ENCODE results near the gene SOST. TPM values are rescaled to one million over a fixed set of nuclear protein-coding genes. Genes with fewer than 3 reads are reported as not detected.

The SOST gene
- polyA plus RNA-seq, 3 donors, result 51.9 to 58.0 (median 57.2) TPM

DNA sequence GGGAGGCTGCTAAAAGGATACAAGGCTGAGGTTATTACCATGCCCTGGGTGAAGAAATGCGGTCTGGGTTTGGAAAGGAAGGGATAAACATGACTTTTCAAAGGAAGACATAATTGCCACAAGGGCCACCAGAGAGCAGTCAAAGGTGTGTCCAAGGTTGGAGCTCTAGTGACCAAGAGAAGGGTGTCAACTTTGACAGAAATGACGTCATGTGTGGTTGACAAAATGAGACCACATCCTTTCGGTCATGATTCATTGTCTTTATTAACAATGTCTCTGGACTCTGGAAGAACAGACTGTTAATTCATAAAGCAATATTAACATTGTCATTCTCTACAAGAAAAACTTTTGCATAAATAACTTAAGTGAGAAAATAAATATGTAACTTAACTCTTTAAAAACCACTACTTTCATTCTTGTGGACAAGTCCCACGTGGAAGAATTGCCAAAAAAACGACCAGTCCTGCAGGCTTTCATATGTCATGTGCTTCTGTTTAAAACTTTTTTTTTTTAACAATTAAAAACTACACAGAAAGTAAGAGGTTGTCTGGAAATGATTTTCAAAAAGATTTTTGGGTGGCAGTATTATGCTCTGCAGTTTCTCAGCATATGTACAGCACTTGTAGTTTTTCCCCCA is 5.0 kb downstream of the SOST start:
- DNase-seq (ENCODE audit: low read depth in 3 of 3, low spot score in 2 of 3), result no peak

DNA sequence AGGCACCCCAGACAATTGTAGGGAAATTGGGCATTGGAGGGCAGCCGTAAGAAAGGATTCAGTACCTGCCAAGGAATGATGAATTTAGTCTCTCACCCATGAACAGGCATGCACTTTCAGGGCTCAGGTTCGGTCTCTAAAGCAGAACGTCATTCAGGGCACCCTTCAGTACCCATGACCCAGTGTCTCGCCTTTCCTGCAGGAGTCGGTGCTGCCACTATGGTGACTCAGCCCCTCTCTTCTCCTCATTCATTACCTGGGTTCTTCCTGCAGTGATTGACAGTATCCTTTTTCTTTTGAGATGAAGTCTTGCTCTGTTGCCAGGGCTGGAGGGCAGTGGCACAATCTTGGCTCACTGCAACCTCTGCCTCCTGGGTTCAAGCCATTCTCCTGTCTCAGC is 8.4 kb downstream of the SOST start:
- DNase-seq (ENCODE audit: low read depth in 3 of 3, low spot score in 2 of 3), result no peak

DNA sequence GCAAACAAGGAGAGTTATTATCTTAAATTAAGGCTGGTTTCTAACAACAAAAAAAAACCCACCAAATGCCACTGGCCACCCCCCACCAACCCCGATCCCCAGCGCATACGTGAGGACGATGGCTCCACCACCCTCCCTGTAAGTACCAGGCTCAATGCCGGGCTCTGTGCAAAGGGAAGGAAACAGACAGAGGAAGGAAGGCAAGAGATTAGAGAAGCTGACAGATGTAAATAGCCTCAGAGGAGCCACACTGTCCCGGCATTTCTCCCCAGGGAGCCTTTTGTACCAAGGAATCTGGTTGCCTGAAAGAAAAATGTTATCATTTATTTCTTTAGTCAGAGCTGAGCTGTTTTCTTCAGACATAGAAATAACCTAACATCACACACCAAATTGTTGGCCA is 13.1 kb downstream of the SOST start:
- no peak for DNase-seq (ENCODE audit: low read depth in 3 of 3, low spot score in 2 of 3)

DNA sequence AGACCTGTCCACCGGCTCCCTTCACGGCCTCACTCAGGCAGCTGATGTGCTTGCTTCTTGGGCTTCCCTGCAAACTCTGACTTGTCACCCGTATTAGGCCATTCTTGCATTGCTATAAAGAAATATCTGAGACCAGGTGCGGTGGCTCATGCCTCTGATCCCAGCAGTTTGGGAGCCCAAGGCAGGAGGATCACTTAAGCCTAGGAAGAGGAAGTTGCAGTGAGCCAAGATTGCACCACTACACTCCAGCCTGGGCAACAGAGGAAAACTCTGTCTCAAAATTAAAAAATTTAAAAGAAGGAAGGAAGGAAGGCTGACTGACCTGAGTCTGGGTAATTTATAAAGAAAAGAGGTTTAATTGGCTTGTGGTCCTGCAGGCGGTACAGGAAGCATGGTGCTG is 17.0 kb downstream of the SOST start:
- DNase-seq (ENCODE audit: low read depth in 3 of 3, low spot score in 2 of 3), result no peak

DNA sequence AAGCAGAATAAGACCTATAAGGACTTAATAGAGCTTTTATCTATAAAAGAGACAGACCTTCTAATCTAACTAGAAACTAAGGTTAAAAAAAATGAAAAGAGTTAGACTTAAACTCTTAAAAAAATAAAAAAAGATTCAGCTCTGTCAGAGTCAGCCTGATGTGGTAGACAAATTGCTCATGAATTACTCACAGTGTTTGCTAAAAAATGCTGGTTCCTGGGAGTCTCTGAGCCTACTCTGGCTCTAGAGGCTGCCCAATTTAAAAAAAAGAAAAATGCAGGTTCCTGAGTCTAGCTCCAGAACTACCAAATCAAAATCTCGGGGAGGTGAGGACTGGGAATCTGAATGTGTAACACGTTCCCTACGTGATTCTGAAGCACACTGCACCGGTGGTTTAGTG is 18.1 kb downstream of the SOST start:
- DNase-seq (ENCODE audit: low read depth in 3 of 3, low spot score in 2 of 3), result no peak

DNA sequence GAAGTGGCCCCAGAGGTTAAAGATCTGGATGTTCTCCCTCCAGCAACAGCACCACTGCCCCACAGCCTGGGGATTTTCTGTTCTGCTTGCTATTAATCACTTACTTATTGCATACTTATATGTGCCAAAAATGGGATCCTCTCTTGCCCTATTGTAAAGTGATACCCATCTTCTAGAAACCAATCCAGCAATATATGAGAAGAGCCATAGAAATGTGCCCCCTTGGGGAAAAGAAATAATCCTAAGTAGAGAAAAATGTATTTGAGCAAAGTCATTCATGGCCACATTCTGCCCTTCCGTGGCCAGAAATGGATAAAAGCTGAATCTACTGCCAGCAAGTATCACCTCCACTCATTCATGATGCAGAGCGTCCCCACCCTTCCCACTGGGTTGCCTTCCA is 20.9 kb downstream of the SOST start:
- no peak for DNase-seq (ENCODE audit: low read depth in 3 of 3, low spot score in 2 of 3)

DNA sequence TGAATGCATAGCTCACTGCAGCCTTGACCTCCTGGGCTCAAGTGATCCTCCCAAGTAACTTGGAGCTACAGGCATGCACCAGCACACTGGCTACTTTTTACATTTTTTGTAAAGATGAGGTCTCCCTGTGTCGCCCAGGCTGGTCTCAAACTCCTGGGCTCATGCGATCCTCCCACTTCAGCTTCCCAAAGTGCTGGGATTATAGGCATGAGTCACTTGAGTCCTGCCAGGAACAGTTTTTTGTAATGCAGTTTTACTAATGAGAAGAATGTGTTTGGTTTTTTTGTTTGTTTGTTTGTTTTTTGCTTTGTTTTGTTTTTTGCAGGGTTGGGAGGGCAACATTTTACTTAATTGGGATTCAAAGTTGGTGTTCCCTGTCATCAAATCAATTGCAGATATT is 22.2 kb downstream of the SOST start:
- DNase-seq (ENCODE audit: low read depth in 3 of 3, low spot score in 2 of 3), result no peak

DNA sequence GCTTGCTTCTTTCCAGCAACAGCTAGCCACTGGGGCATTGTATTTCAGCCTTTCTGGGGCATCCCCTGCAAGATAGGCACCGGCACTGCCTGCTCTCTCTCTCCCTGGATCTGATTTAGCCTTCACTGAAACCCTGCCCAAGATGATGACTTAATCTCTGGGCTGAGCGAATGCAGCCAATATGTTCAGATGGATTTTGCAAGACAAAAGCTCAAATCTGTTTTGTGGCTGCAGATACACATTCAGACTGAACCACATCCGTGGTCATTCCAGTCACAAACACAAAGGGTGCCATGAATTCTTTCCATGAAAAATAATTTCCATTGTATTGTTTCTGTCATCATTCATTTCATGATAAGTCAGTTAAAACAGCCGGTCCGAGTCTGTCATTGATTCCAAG is 24.2 kb downstream of the SOST start:
- DNase-seq (ENCODE audit: low read depth in 3 of 3, low spot score in 2 of 3), result no peak

DNA sequence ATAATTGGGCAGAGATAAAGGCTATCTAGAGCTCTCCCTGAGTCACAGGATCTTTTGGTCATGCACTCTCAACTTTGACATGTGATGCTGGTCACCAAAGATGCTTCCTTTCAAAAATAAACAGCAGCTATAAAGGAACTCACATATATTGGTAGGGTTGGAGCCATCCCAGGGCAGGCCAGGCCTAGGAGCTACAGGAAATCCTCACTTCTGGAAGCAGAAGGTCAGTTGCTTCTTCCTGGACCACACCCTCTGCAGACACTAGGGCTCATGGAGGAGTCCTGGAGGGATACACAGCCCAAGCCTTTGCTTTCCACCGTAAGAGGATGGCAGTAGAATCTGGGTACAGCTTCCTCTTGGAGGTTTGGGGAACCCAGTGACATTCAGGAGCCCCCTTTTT is 24.6 kb downstream of the SOST start:
- no peak for DNase-seq (ENCODE audit: low read depth in 3 of 3, low spot score in 2 of 3)

DNA sequence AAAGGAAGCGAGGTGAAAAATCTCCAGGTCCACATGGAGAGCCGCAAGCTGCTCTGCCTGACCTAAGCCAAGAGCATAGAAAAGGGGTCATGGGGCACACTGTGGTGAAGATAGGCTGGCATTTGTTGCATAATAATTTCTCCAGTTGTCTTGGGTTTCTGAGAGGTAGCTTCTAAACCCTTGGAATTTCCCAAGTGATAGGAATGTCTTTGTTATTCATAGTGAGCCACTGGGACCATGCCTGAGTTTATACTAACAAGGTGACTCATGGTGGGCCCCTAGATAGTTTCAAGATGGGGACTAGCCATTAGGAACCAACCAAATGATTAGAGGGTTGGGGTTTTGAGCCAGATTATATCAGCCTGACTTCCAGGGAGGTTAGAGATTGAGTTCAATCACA is 25.6 kb downstream of the SOST start:
- no peak for DNase-seq (ENCODE audit: low read depth in 3 of 3, low spot score in 2 of 3)

DNA sequence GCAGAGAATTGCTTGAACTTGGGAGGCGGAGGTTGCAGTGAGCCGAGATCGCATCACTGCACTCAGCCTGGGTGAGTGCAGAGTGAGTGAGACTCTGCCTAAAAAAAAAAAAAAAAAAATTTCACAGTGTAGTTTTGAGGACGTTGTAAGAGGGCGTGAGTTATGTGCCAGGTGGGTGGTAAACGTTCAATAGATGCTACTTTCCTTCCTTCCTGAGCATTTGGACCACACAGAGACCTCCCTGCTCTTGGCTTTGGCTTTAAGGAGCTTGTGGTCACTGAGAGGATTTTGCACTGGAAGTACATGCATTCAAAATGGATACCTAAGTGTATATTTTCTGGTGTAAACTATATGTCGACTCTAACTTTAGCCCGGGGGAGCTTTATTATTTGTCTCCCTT is 30.5 kb downstream of the SOST start:
- no peak for DNase-seq (ENCODE audit: low read depth in 3 of 3, low spot score in 2 of 3)

DNA sequence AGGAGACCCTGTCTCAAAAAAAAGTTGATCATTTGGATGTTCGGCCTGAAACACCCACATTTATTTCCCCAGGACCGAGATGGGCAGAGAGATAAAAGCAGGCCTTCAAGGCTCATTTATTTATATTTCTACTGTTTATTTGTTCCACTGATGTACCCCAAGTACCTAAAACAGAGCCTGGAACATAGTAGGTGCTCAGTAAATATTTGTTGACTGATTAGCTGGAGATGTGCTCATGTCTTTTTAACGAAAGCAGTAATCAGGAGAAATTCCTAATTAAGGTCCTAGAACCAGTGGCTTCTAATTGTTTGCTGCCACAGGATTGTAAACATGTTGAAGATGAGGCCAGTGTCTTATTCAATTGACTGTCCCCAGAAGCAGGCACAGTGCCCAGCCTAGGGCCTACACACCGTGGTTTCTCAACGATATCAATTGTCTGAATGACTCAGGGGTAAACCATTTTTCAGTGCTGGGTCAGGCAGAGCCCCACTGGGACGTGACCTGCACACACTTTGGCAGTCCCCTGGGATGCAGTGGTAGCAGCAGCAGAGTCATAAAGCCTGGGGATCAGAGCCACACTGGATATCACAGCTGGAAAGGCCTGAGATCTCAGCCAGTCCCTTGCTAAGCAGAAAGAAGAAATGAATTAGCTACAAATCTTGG is 34.8 kb downstream of the SOST start:
- no peak for DNase-seq (ENCODE audit: low read depth in 3 of 3, low spot score in 2 of 3)

DNA sequence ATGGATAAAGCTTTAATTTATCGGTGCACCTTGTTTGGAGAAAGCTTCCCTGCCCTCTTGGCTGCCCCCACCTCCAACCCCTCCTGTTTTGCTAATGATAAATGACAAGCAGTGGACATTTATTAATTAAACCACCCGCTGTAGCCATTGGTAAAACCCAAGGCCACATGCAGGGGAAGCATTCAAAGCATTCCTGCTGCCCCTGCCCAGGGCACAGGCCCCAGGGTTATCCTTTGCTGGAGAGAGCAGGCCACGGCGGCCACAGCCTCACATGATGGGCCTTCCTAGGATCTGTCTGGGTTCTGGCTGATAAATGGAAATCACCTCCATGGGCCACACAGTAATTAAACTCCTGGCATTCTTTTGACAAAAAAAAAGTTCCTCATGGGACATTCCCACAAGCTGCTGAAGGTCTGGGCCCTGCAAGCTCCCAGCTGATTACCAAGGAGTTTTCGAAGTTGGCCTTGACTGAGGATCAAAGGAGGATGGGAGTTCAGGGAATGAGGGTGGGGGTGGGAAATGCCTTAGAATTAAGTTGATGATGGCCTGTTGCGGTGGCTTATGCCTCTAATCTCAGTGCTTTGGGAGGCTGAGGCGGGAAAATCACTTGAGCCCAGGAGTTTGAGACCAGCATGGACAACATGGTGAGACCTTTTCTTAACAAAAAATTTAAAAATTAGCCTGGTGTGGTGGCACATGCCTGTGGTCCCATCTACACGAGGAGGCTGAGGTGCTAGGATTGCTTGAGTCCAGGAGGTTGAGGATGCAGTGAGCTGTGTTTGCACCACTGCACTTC is 35.5 kb downstream of the SOST start:
- no peak for DNase-seq (ENCODE audit: low read depth in 3 of 3, low spot score in 2 of 3)

DNA sequence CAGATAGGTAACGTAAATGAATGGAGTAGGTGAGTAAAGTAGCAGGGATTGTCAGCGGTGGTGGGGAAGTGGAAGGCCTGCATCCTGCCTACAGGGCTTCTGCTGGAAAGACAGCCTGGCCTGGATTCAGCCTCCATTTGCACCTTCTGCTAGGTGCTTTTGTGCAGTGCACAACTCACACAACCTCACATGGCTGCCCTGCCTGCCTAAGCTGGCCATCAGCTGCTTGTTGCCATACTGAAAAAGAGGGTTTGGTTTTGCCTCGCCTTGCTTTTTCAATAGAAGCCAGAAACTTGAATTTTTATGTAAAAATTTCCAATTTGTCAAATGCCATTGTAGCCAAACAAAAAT is 36.3 kb downstream of the SOST start:
- no peak for DNase-seq (ENCODE audit: low read depth in 3 of 3, low spot score in 2 of 3)

DNA sequence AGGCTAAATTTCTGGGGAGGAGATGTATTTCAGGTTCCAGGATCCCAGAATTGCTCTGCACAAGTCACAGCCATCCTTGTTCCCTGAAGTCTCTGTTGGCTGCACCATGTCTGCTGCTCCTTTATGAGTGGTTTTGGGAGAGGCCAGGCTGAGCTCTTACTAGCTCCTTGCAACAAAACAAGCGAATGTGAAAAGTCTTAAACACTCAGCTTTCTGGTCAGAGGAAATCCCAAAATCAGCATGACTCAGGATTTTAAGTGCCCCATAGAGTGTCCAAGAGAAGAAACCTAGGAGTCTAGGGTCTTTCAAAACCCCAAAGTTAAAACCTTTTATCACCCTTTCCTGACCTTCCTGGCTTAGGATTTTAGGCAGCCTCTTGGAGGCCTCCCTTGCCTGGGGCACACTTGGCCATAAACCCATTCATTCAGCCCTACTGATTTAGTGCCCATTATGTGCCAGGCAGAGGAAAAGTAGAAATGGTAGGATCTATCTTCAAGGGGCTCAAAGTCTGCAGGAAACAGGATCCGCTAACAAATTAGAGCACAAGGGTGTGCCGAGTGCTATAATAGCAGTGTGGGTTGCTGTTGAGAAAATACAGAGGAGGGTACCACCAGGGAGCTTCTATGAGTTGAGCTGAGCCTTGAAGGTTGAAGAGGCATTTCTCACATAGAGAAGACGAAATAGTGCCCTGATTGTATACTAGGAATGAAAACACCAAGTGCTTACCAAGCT is 36.9 kb downstream of the SOST start:
- no peak for DNase-seq (ENCODE audit: low read depth in 3 of 3, low spot score in 2 of 3)

DNA sequence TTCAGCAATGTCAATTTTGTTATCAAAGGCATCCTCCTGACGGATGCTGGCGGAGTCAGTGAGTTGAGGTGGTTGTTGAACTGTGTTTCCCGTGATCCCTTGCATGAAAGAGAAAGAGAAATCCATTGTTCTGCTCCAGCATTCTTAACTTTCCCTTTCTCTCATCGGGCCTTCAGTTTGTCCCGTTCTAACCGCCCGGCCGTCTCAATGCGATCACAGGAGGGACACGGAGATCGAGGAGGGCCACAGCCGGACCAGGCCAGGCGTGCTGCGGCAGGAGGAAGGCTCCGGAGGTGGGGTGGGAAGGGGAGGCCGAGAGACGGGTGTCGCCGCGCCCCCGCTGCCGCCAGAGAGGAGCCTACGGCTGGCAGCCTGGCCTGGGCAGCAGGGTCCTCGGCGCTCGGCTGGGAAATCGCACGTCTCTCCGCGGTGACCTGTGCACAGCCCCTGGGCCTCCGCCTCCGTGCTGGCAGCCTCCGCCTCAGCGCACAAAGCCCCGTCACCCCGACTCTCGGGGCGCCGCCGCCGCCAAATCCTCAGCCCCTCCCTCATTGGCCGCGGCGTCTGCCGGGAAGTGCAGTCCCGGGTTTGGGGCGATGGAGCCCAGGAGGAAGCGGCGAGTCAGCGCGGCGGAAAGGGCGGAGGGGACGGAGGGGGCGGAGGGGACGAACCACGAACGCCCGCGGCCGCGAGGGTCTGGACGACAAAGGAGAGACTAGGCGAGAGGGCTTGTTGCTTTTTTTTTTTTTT is 38.1 kb downstream of the SOST start:
- peak in 2 of 3 donors; percentile 53 to 65 for DNase-seq (ENCODE audit: low read depth in 3 of 3, low spot score in 2 of 3)

DNA sequence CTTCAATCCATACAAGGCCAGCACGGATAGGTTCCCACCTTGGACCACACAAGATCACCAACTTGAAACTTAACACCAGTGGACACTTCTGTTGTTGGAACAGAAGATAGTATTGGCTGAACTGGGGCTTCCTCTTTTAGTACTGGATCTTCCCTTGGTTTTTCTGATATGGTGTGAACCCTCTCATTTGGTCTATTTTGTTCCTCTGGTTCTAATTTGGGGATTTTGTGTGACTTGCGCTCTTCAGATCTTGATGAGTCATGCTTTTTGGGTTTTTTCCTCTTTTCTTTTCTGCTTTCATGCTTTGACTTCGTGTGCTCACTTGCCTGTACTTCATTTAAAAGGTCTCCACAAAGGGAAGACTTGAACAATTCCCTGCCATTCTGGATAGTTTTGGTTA is 39.0 kb downstream of the SOST start:
- no peak for DNase-seq (ENCODE audit: low read depth in 3 of 3, low spot score in 2 of 3)

DNA sequence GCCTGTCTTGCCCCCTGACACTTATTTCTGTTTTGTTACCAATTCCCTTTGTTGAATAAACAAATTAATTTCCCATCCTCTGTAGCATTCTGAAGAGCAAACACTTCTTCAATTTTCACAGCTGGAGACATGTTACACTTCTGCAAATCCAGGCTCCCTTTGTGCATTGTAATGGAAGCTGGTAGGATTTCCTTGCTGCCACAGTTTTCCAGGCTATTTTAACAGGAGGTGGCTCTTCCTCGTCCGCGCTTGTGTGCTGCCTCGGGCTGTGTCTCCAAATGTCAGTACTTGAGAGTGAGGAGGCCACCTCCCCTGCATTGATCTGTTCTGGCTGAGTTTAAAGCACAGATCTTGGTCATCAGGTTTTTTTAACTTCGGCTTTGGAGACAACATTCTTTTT is 40.0 kb downstream of the SOST start:
- DNase-seq (ENCODE audit: low read depth in 3 of 3, low spot score in 2 of 3), result no peak

DNA sequence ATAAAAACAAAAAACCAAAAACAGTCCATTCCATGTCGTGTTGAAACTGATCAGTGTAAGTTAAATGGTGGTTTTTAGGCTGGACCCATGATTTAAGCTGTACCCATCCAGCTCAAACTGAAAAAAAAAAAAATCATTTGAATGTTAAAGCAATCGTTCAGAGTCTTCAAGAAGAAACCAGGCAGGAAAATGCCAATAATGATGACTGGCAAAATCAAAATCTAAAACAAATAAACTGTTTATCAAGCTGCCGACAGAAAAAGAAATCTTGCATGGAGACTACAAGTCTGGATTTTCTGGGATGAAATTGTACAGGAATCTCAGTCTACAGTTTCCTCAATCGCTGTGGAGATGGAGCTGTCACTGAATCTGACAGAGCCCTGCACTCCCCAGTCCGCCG is 40.7 kb downstream of the SOST start:
- no peak for DNase-seq (ENCODE audit: low read depth in 3 of 3, low spot score in 2 of 3)

DNA sequence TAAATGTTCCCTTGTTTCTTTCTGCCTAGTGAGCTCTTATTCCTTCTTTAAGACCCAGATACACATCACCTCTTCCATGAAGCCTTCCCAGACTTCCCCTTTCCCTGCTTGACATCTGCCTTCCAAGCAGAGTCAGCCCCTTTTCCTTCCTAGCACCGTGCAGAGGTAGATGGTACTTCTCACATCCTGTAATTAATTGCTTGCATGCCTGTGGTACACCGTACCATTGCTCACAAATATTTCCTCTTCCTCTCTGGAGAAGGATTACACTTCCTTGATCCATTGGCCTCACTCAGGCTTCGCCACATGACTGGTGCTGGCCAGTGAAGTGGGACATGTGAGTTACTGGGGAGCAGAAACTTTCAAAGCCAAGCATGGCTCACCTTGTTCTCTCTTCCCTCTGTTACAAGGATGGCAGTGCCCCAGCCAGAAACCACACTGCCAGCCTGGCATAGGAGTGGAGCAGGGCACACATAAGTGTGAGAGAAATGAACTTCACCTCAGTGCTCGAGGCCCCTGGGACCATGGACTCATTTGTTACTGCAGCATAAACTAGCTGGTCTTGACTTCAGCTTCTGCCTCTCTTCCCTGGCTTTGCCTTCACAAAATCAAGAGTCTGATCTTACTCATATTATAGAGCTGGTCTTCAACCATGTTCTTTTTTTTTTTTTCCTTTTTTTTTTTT is 44.0 kb downstream of the SOST start:
- no peak for DNase-seq (ENCODE audit: low read depth in 3 of 3, low spot score in 2 of 3)

All from right renal cortex interstitium (tissue), 3 donors.